Measurements from ENCODE around the gene ACSM3. TPM values are rescaled to one million over a fixed set of nuclear protein-coding genes. Genes with fewer than 3 reads are reported as not detected.
"Not testable (repeated sequence)": the region's sequence is repeated elsewhere in the genome, so short reads cannot be mapped to it uniquely, and the experiment has no call there.

Gene ACSM3
- total RNA-seq, 1 donor: 10.8 TPM

DNA sequence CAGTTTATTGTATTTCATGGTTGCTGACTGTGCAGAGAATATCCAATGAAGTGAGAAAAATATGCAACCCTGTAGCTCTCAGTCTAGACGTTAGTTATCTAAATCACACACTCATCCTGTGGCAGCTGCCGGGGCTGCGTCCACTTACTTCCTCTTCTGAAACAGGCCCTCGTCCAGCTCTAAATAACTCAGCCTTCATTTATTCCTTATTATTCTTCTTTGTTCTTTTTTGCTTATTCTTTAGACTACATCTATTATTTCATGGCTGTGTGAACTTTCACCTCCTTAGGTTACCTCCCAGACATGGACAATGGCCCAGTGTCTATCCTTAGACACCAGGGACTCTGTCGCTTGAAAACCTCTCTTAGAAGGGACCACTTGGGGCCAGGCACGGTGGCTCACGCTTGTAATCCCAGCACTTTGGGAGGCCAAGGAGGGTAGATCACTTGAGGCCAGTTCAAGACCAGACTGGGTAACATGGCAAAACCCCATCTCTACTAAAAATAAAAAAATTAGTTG, 18.8 kb upstream of the ACSM3 start:
- Histone ChIP-seq H3K27me3 (ENCODE audit: insufficient read depth, low read length) (no peaks in the 10 kb centered on the region), H3K9me3 (ENCODE audit: low read depth, low read length) (peaks cover 13% of the 10 kb centered on the region), H3K4me3 (ENCODE audit: low read length) (no peak overlapping the region), H3K4me1 (ENCODE audit: insufficient read depth, low read length) (peaks cover 38% of the 10 kb centered on the region)

GRCh38 chr16:20746461-20746860, 17.4 kb upstream of the ACSM3 start:
- Histone ChIP-seq H3K27me3 (ENCODE audit: insufficient read depth, low read length) (no peaks in the 10 kb centered on the region), H3K4me1 (ENCODE audit: insufficient read depth, low read length) (peaks cover 28% of the 10 kb centered on the region), H3K4me3 (ENCODE audit: low read length) (no peak overlapping the region), H3K9me3 (ENCODE audit: low read depth, low read length) (peaks cover 13% of the 10 kb centered on the region)

- Histone ChIP-seq H3K27me3 (ENCODE audit: insufficient read depth, low read length) (no peaks in the 10 kb centered on the region), H3K4me1 (ENCODE audit: insufficient read depth, low read length) (peaks cover 24% of the 10 kb centered on the region)
These were observed 16.6 kb upstream of the ACSM3 start for GRCh38 chr16:20747030-20747816.

GRCh38 chr16:20749474-20749873, 14.3 kb upstream of the ACSM3 start:
- H3K4me1 ChIP-seq (ENCODE audit: insufficient read depth, low read length): peaks cover 19% of the 10 kb centered on the region
- H3K9me3 ChIP-seq (ENCODE audit: low read depth, low read length): peaks cover 13% of the 10 kb centered on the region
- no peak overlapping the region for H3K4me3 ChIP-seq (ENCODE audit: low read length)

More at GRCh38 chr16:20747030-20747816, 16.6 kb upstream of the ACSM3 start:
- Histone ChIP-seq H3K4me3 (ENCODE audit: low read length) (no peak overlapping the region), H3K9me3 (ENCODE audit: low read depth, low read length) (peaks cover 13% of the 10 kb centered on the region)

GRCh38 chr16:20750558-20750957, 13.3 kb upstream of the ACSM3 start:
- H3K27me3 ChIP-seq (ENCODE audit: insufficient read depth, low read length): no peaks in the 10 kb centered on the region
- peaks cover 13% of the 10 kb centered on the region for H3K9me3 ChIP-seq (ENCODE audit: low read depth, low read length)
- no peak overlapping the region for H3K4me3 ChIP-seq (ENCODE audit: low read length)
- peaks cover 9% of the 10 kb centered on the region for H3K4me1 ChIP-seq (ENCODE audit: insufficient read depth, low read length)

More at GRCh38 chr16:20749474-20749873, 14.3 kb upstream of the ACSM3 start:
- no peaks in the 10 kb centered on the region for H3K27me3 ChIP-seq (ENCODE audit: insufficient read depth, low read length)

DNA sequence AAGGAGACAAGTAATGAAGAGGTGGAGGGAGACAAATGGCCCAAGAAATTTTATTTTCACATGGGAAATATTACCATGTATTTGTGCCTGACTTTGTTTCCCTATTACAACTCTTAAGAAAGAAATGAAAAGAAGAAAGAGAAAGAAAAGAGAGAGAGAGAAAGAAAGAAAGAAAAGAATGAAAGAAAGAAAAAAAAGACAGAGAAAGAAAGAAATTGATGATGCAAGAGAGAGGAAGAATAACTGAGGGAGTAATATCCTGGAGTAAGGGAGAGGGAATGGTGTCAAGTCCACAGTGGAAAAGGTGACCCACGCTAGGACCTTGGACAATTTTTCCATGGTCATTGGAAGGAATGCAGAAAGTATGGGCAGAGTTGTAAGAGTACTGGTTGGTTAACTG, 10.1 kb upstream of the ACSM3 start:
- Histone ChIP-seq H3K9me3 (ENCODE audit: low read depth, low read length) (no peaks in the 10 kb centered on the region), H3K4me3 (ENCODE audit: low read length) (no peak overlapping the region), H3K4me1 (ENCODE audit: insufficient read depth, low read length) (no peaks in the 10 kb centered on the region), H3K27me3 (ENCODE audit: insufficient read depth, low read length) (no peaks in the 10 kb centered on the region)

DNA sequence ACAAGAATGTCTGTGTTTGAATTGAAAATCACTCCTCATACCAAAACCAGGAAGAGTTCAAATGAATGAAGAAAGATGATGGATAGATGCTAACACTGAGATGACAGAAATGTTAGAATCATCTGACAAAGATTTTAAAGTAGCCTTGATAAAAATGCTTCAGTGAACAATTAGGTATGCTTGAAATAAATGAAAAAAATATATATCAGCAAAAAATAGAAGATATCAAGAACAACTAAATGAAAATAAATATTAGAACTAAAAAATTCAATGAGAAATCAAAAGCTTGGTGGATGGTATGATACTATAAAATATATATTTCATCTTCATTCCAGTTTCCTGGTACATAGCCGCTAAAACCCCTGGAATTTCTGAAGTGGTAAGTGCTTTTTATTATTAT, 8.6 kb upstream of the ACSM3 start:
- Histone ChIP-seq H3K9me3 (ENCODE audit: low read depth, low read length) (no peaks in the 10 kb centered on the region), H3K4me1 (ENCODE audit: insufficient read depth, low read length) (no peaks in the 10 kb centered on the region), H3K27me3 (ENCODE audit: insufficient read depth, low read length) (no peaks in the 10 kb centered on the region), H3K4me3 (ENCODE audit: low read length) (no peak overlapping the region)

GRCh38 chr16:20755799-20756198, 8.0 kb upstream of the ACSM3 start:
- not testable (repeated sequence) for H3K9me3 ChIP-seq (ENCODE audit: low read depth, low read length); H3K4me3 ChIP-seq (ENCODE audit: low read length); H3K4me1 ChIP-seq (ENCODE audit: insufficient read depth, low read length); H3K27me3 ChIP-seq (ENCODE audit: insufficient read depth, low read length)

DNA sequence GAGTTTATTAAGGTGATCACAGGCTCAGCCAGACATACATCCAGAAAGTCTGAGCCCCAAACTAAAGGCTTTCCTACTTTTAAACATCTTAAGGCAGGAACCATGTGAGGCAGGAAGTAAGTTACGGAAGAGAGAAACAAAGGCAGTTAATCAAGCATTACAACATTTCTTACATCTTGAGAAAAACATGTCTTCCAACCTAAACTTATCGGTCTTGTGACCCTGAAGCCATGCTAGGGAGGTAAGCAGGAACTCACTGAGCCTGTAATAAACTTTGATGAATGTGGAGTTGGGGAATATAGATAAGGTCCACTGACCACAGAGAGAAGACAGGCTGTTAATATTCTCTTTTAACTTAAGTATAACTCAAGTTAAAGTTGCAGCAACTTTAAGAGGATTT, 3.5 kb upstream of the ACSM3 start:
- no peak overlapping the region for H3K4me3 ChIP-seq (ENCODE audit: low read length)
- H3K9me3 ChIP-seq (ENCODE audit: low read depth, low read length): no peaks in the 10 kb centered on the region
- H3K27me3 ChIP-seq (ENCODE audit: insufficient read depth, low read length): no peaks in the 10 kb centered on the region
- peaks cover 13% of the 10 kb centered on the region for H3K4me1 ChIP-seq (ENCODE audit: insufficient read depth, low read length)

DNA sequence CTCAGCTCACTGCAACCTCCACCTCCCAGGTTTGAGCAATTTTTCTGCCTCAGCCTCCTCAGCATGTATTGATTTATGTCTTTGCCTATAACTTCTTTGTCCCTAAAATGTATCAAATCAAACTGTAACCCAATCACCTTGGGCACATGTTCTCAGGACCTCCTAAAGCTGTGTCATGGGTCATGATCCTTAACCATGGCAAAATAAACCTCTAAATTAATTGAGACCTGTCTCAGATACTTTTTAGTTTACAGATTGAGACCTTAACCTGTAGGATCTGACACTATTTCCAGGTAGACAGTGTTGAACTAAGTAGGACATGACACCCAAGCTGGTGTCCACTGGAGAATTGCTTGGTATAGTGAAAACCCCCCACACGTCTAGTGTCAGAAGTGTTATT, 2.6 kb upstream of the ACSM3 start:
- H3K4me1 ChIP-seq (ENCODE audit: insufficient read depth, low read length): peaks cover 13% of the 10 kb centered on the region
- no peaks in the 10 kb centered on the region for H3K9me3 ChIP-seq (ENCODE audit: low read depth, low read length)
- no peaks in the 10 kb centered on the region for H3K27me3 ChIP-seq (ENCODE audit: insufficient read depth, low read length)
- no peak overlapping the region for H3K4me3 ChIP-seq (ENCODE audit: low read length)

- H3K4me3 ChIP-seq (ENCODE audit: low read length): no peak overlapping the region
- H3K4me1 ChIP-seq (ENCODE audit: insufficient read depth, low read length): peaks cover 13% of the 10 kb centered on the region
- H3K9me3 ChIP-seq (ENCODE audit: low read depth, low read length): no peaks in the 10 kb centered on the region
- no peaks in the 10 kb centered on the region for H3K27me3 ChIP-seq (ENCODE audit: insufficient read depth, low read length)
These were observed 1.2 kb upstream of the ACSM3 start for GRCh38 chr16:20762404-20763123.

GRCh38 chr16:20764448-20764847, 634 bp downstream of the ACSM3 start:
- not testable (repeated sequence) for H3K27me3 ChIP-seq (ENCODE audit: insufficient read depth, low read length); H3K4me3 ChIP-seq (ENCODE audit: low read length); H3K9me3 ChIP-seq (ENCODE audit: low read depth, low read length)
- H3K4me1 ChIP-seq (ENCODE audit: insufficient read depth, low read length): peaks cover 13% of the 10 kb centered on the region

DNA sequence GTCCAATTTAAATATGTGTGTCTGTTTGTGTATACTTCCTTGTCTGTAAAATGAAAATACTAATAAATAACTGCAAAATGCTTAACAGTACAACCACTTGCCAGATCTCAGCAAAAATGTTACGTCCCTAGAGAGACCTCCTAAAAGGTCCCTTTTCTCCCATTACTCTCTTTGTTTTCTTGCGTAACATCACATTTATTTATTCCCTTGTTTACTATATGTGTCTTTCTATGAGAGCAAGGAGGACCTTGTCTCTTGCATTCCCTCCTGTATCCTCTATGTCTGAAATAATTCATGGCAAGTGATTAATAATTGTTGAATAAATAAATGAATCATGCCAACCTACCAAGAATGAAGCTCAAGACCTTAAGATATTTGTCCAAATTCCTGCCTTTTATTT, 1.9 kb downstream of the ACSM3 start:
- Histone ChIP-seq H3K4me3 (ENCODE audit: low read length) (no peak overlapping the region), H3K27me3 (ENCODE audit: insufficient read depth, low read length) (no peaks in the 10 kb centered on the region), H3K4me1 (ENCODE audit: insufficient read depth, low read length) (peaks cover 13% of the 10 kb centered on the region), H3K9me3 (ENCODE audit: low read depth, low read length) (no peaks in the 10 kb centered on the region)

GRCh38 chr16:20766294-20766693, 2.5 kb downstream of the ACSM3 start:
- no peaks in the 10 kb centered on the region for H3K9me3 ChIP-seq (ENCODE audit: low read depth, low read length)
- no peak overlapping the region for H3K4me3 ChIP-seq (ENCODE audit: low read length)
- no peaks in the 10 kb centered on the region for H3K27me3 ChIP-seq (ENCODE audit: insufficient read depth, low read length)
- peaks cover 13% of the 10 kb centered on the region for H3K4me1 ChIP-seq (ENCODE audit: insufficient read depth, low read length)

GRCh38 chr16:20767577-20767976, 3.8 kb downstream of the ACSM3 start:
- H3K9me3 ChIP-seq (ENCODE audit: low read depth, low read length): no peaks in the 10 kb centered on the region
- H3K4me1 ChIP-seq (ENCODE audit: insufficient read depth, low read length): peaks cover 13% of the 10 kb centered on the region
- H3K27me3 ChIP-seq (ENCODE audit: insufficient read depth, low read length): no peaks in the 10 kb centered on the region
- no peak overlapping the region for H3K4me3 ChIP-seq (ENCODE audit: low read length)
